Right lobe of liver (tissue), 6 donors: ENCODE results near the gene CFAP57. TPM values are rescaled to one million over a fixed set of nuclear protein-coding genes. Genes with fewer than 3 reads are reported as not detected.
"Not testable (repeated sequence)": the region's sequence is repeated elsewhere in the genome, so short reads cannot be mapped to it uniquely, and the experiment has no call there.

ENCODE experiments used
- ATAC-seq, 4 donors: fragments of 200-7000 bp; cut with Tn5 transposase; one replicate each; pipeline ENCODE4 v1.9.1; 2020; ENCODE audit warnings: mild to moderate bottlenecking in 4 of 4, moderate library complexity in 4 of 4
- DNase-seq, 3 donors: peaks; one replicate each; pipeline ENCODE4 v3.0.0-alpha.2; 2020
- H3K27ac ChIP-seq, 3 donors: fragments of 200-600 bp; one replicate each; pipeline ENCODE4 v1.8.0; 2022
- H3K27me3 ChIP-seq, 2 donors: fragments of 200-600 bp; one replicate each; pipeline ENCODE4 v1.8.0; 2022
- H3K36me3 ChIP-seq, 4 donors: fragments of 200-600 bp; sonication (generic) in 1 of 4; one replicate each; pipeline versions ENCODE4 v1.5.1 to v1.8.0; 2017 to 2022; ENCODE audit warnings: control low read depth in 1 of 4
- H3K4me1 ChIP-seq, 4 donors: fragments of 200-600 bp; sonication (generic) in 1 of 4; one replicate each; pipeline versions ENCODE4 v1.5.1 to v1.8.0; 2017 to 2022; ENCODE audit warnings: control low read depth in 1 of 4
- H3K4me3 ChIP-seq, 3 donors: fragments of 200-600 bp; one replicate each; pipeline ENCODE4 v1.8.0; 2022
- H3K9me3 ChIP-seq, 4 donors: fragments of 200-600 bp; sonication (generic) in 1 of 4; one replicate each; pipeline versions ENCODE4 v1.5.1 to v1.8.0; 2017 to 2022; ENCODE audit warnings: control low read depth in 1 of 4
- CTCF ChIP-seq, 4 donors: fragments of 200-600 bp in 3 of 4; fragments of 450-650 bp in 1 of 4; IDR thresholded peaks; one replicate each; pipeline versions ENCODE4 v1.5.1 to v1.8.0; 2016 to 2022; ENCODE audit warnings: antibody characterized with exemption in 4 of 4, mild to moderate bottlenecking in 2 of 4
- POLR2A ChIP-seq: fragments of 450-650 bp; IDR thresholded peaks from one replicate; pipeline ENCODE4 v1.6.1; 2017; ENCODE audit warnings: antibody characterized with exemption, mild to moderate bottlenecking
- WGBS: methylation state at CpG from one replicate; pipeline ENCODE4 v1.1.6; 2018; ENCODE audit warnings: low coverage, low lambda C conversion rate; ENCODE audit not compliant: insufficient coverage; ENCODE audit errors: missing lambda C conversion rate; 5-methylcytosine and 5-hydroxymethylcytosine counted together
- intact Hi-C, 2 donors: fragments of 100-400 bp; cut with DNase I; formaldehyde crosslinking; loops; one replicate each; pipeline versions ENCODE4 v1.11.2 to v1.14.1; 2022
- total RNA-seq, 6 experiments: library from RNA; depleted of rRNA in 2 of 6; stranded (reverse); fragments of >200 nt in 2 of 6; fragmentation: NEBNext Ultra II Directional in 3 of 6; extraction: Animal tissue kit (Norgen Biotek cat#: 25700) in 3 of 6; gene quantifications; one replicate each; pipeline versions ENCODE4 v1.1.0 to v1.2.4, GENCODE V29; 2016 to 2023
- donor health status: DM: no; HTN: yes; CAD: no.
- donor health status: DM: no; HTN: no; CAD: no.
- donor health status: DM: no; HTN: no; CAD: no.
- donor health status: DM: no; HTN: yes; CAD: no.
- donor health status: DM: no; HTN: yes; CAD: no.

Gene CFAP57
- total RNA-seq, 6 experiments from 2014 or later: not detected

- no peaks in the 10 kb centered on the region for H3K9me3 ChIP-seq
- H3K27ac ChIP-seq: no peak overlapping the region
- WGBS: 29% methylated on average over 1 of the region's 1 CpG
- H3K4me1 ChIP-seq: no peaks in the 10 kb centered on the region
- no peak for TF ChIP-seq CTCF (IDR thresholded peaks at IDR 0.05)
- TF ChIP-seq POLR2A: no peak
- ATAC-seq (no peak), DNase-seq (no peak)
- no peak overlapping the region for H3K4me3 ChIP-seq
- H3K27me3 ChIP-seq: no peaks in the 10 kb centered on the region
- intact Hi-C loops: no loop called here
- H3K36me3 ChIP-seq: no peaks in the 10 kb centered on the region
Measured at GRCh38 chr1:43134068-43134467, 38.1 kb upstream of the CFAP57 start.

GRCh38 chr1:43134640-43135039 is 37.5 kb upstream of the CFAP57 start:
- Histone ChIP-seq H3K27me3 (no peaks in the 10 kb centered on the region), H3K27ac (no peak overlapping the region), H3K36me3 (no peaks in the 10 kb centered on the region), H3K4me1 (no peaks in the 10 kb centered on the region), H3K4me3 (no peak overlapping the region), H3K9me3 (no peaks in the 10 kb centered on the region)
- intact Hi-C loops: no loop called here
- ATAC-seq: no peak
- DNase-seq: no peak
- TF ChIP-seq CTCF (IDR thresholded peaks at IDR 0.05): no peak
- TF ChIP-seq POLR2A: no peak

- ATAC-seq (no peak), DNase-seq (no peak)
- no peak for TF ChIP-seq POLR2A
- TF ChIP-seq CTCF (IDR thresholded peaks at IDR 0.05): no peak
- Histone ChIP-seq H3K36me3 (no peaks in the 10 kb centered on the region), H3K27me3 (no peaks in the 10 kb centered on the region), H3K27ac (no peak overlapping the region), H3K4me1 (no peaks in the 10 kb centered on the region), H3K9me3 (no peaks in the 10 kb centered on the region), H3K4me3 (no peak overlapping the region)
- 63% methylated on average over 9 of the region's 9 CpGs for WGBS
- intact Hi-C loops: no loop called here
Measured at GRCh38 chr1:43135857-43136781, 36.0 kb upstream of the CFAP57 start.

GRCh38 chr1:43137445-43138052 is 34.6 kb upstream of the CFAP57 start:
- Histone ChIP-seq H3K36me3 (no peaks in the 10 kb centered on the region), H3K27ac (no peak overlapping the region), H3K4me1 (no peaks in the 10 kb centered on the region), H3K27me3 (no peaks in the 10 kb centered on the region), H3K9me3 (no peaks in the 10 kb centered on the region), H3K4me3 (no peak overlapping the region)
- TF ChIP-seq POLR2A: no peak
- no peak for TF ChIP-seq CTCF (IDR thresholded peaks at IDR 0.05)
- intact Hi-C loops: no loop called here
- ATAC-seq (no peak), DNase-seq (no peak)
- WGBS: 72% methylated on average over 6 of the region's 7 CpGs

GRCh38 chr1:43139295-43139694 is 32.8 kb upstream of the CFAP57 start:
- DNase-seq, H3K4me3 ChIP-seq, H3K27me3 ChIP-seq, H3K27ac ChIP-seq, H3K4me1 ChIP-seq, ATAC-seq, H3K36me3 ChIP-seq, intact Hi-C loops, H3K9me3 ChIP-seq: not testable (repeated sequence)
- WGBS: 79% methylated on average over 8 of the region's 8 CpGs
